Measurements from ENCODE around the gene MAPK10.

MAPK10 gene

DNA sequence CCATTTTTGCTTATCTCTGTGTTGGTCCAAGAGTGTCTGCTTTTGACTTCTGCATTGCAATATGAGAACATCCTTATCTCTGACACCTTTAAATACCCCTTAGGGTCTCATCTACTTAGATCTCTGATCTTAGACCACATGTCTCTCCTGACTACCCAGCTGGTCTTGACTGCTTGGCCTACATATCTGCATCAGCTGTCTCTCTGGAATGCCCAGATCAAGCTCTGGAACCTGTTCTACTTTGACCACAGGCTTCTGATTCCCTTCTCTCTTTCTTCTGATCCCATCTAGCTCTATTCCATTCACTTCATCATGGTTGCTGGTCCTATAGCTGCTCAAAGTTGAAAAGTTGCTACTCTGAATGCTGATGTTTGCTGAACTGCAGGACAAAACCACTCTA lies 301.2 kb downstream of the MAPK10 start:
- TF ChIP-seq, protein P1, sequence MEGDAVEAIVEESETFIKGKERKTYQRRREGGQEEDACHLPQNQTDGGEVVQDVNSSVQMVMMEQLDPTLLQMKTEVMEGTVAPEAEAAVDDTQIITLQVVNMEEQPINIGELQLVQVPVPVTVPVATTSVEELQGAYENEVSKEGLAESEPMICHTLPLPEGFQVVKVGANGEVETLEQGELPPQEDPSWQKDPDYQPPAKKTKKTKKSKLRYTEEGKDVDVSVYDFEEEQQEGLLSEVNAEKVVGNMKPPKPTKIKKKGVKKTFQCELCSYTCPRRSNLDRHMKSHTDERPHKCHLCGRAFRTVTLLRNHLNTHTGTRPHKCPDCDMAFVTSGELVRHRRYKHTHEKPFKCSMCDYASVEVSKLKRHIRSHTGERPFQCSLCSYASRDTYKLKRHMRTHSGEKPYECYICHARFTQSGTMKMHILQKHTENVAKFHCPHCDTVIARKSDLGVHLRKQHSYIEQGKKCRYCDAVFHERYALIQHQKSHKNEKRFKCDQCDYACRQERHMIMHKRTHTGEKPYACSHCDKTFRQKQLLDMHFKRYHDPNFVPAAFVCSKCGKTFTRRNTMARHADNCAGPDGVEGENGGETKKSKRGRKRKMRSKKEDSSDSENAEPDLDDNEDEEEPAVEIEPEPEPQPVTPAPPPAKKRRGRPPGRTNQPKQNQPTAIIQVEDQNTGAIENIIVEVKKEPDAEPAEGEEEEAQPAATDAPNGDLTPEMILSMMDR (IDR thresholded peaks at IDR 0.05; ENCODE audit: low read depth, low read length, poor library complexity, severe bottlenecking), result no peak
- no peak for TF ChIP-seq EZH2phosphoT487 (IDR thresholded peaks at IDR 0.05; ENCODE audit: borderline replicate concordance, low read length)
- H3K9me2 ChIP-seq (replicated peaks; ENCODE audit: control insufficient read depth, low read length), result no peaks in the 10 kb centered on the region
- H3K36me3 ChIP-seq (ENCODE audit: control insufficient read depth, low read length), result peaks cover 13% of the 10 kb centered on the region
- H3K4me1 ChIP-seq (ENCODE audit: control insufficient read depth, low read length), result no peaks in the 10 kb centered on the region
- no peaks in the 10 kb centered on the region for H4K20me1 ChIP-seq (ENCODE audit: control insufficient read depth, insufficient read depth, low read depth, low read length)
- no peaks in the 10 kb centered on the region for H3F3A ChIP-seq (ENCODE audit: control insufficient read depth, insufficient read depth)
- H3K27ac ChIP-seq (ENCODE audit: low read depth, low read length), result no peak overlapping the region
- H3K9me3 ChIP-seq (ENCODE audit: control insufficient read depth, insufficient read depth, low read length), result no peaks in the 10 kb centered on the region
- H3K27me3 ChIP-seq (ENCODE audit: control insufficient read depth, low read length), result no peaks in the 10 kb centered on the region
- H3K4me2 ChIP-seq (ENCODE audit: low read length), result no peak overlapping the region
- no peaks in the 10 kb centered on the region for H3K79me2 ChIP-seq (ENCODE audit: control insufficient read depth, low read length)
- no peak overlapping the region for H3K4me3 ChIP-seq (ENCODE audit: low read length)

DNA sequence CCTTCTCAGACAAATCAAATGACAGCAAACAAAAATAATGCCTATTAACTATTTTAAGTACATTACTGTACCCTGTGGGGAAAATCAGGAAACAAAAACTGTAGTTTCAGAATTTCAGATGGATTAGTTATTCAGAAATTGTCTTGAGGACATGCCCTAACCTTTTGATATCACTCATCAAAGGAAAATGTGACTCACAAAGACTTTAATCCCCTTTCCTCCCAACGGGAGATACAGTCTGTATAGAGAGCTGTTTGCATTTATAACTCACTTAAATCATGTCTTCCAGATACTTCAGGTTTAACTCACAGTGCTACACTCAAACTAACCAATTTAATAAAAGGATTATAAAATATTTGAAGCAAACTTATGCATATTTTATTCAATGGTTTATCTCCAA lies 304.0 kb downstream of the MAPK10 start:
- Histone ChIP-seq H3K27me3 (ENCODE audit: control insufficient read depth, low read length) (no peaks in the 10 kb centered on the region), H3K79me2 (ENCODE audit: control insufficient read depth, low read length) (no peaks in the 10 kb centered on the region), H3F3A (ENCODE audit: control insufficient read depth, insufficient read depth) (no peaks in the 10 kb centered on the region), H3K9me3 (ENCODE audit: control insufficient read depth, insufficient read depth, low read length) (no peaks in the 10 kb centered on the region), H3K4me3 (ENCODE audit: low read length) (no peak overlapping the region), H3K4me2 (ENCODE audit: low read length) (no peak overlapping the region), H3K4me1 (ENCODE audit: control insufficient read depth, low read length) (no peaks in the 10 kb centered on the region), H3K36me3 (ENCODE audit: control insufficient read depth, low read length) (peaks cover 5% of the 10 kb centered on the region; the same call in 1 of the 2 replicates), H3K27ac (ENCODE audit: low read depth, low read length) (no peak overlapping the region), H4K20me1 (ENCODE audit: control insufficient read depth, insufficient read depth, low read depth, low read length) (no peaks in the 10 kb centered on the region), H3K9me2 (replicated peaks; ENCODE audit: control insufficient read depth, low read length) (no peaks in the 10 kb centered on the region)
- no peak for TF ChIP-seq EZH2phosphoT487 (IDR thresholded peaks at IDR 0.05; ENCODE audit: borderline replicate concordance, low read length)
- TF ChIP-seq, protein P1 (IDR thresholded peaks at IDR 0.05; ENCODE audit: low read depth, low read length, poor library complexity, severe bottlenecking), result no peak

DNA sequence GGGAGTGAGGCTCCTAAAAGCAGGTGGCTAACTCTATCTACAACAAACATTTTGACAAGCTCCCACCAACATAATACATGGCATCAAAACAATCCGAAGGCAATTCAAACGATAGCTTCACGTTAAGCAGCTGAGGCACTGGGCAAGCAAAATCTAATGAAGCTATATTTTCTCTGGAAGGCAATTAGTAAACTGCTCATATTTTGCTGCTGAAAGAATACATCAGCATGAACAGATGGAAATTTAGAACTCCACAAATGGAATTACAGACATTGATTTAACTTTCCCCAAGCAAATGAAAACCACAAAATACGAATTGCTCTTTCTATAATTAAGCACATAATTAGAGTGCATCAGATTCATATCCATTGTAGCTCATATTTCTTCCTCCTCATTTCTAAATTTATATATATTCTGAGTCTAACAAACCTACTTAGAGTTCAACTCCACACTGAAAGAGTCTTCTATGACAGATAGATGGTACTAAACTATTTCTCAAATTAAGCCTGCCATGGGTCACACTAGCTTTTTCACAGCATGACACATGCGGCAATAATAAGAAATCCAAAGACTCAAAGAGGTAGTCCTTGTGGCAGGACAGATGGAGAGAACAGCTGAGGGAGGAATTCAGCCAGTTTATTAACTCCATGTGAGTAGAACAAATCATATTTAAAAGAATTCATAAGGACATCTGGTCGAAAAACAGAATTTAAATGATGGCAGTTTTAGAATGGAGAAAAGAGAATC lies 305.4 kb downstream of the MAPK10 start:
- H3K27ac ChIP-seq (ENCODE audit: low read depth, low read length), result no peak overlapping the region
- no peaks in the 10 kb centered on the region for H3K79me2 ChIP-seq (ENCODE audit: control insufficient read depth, low read length)
- no peaks in the 10 kb centered on the region for H3F3A ChIP-seq (ENCODE audit: control insufficient read depth, insufficient read depth)
- H4K20me1 ChIP-seq (ENCODE audit: control insufficient read depth, insufficient read depth, low read depth, low read length), result no peaks in the 10 kb centered on the region
- H3K36me3 ChIP-seq (ENCODE audit: control insufficient read depth, low read length), result peaks cover 6% of the 10 kb centered on the region; the same call in 1 of the 2 replicates
- TF ChIP-seq, protein P1 (IDR thresholded peaks at IDR 0.05; ENCODE audit: low read depth, low read length, poor library complexity, severe bottlenecking), result no peak
- no peak for TF ChIP-seq EZH2phosphoT487 (IDR thresholded peaks at IDR 0.05; ENCODE audit: borderline replicate concordance, low read length)
- H3K4me1 ChIP-seq (ENCODE audit: control insufficient read depth, low read length), result no peaks in the 10 kb centered on the region
- H3K4me3 ChIP-seq (ENCODE audit: low read length), result no peak overlapping the region
- H3K9me2 ChIP-seq (replicated peaks; ENCODE audit: control insufficient read depth, low read length), result no peaks in the 10 kb centered on the region
- no peaks in the 10 kb centered on the region for H3K9me3 ChIP-seq (ENCODE audit: control insufficient read depth, insufficient read depth, low read length)
- no peaks in the 10 kb centered on the region for H3K27me3 ChIP-seq (ENCODE audit: control insufficient read depth, low read length)
- no peak overlapping the region for H3K4me2 ChIP-seq (ENCODE audit: low read length)
